H1 (cell line): ENCODE results near the gene NFATC1. TPM values are rescaled to one million over a fixed set of nuclear protein-coding genes. Genes with fewer than 3 reads are reported as not detected.

ENCODE experiments used
- EGR1 ChIP-seq: IDR thresholded peaks from 2 replicates; pipeline ENCODE4 v1.6.1; 2011; ENCODE audit warnings: low read depth, low read length, borderline replicate concordance
- EP300 ChIP-seq, 2 experiments: IDR thresholded peaks; 1 replicate in 1 of 2; 2 replicates in 1 of 2; pipeline ENCODE4 v1.6.1; 2011 to 2012; ENCODE audit warnings: low read depth in 2 of 2, low read length in 2 of 2, mild to moderate bottlenecking in 2 of 2, borderline replicate concordance in 1 of 2, inconsistent platforms in 1 of 2, moderate library complexity in 1 of 2
- GABPA ChIP-seq: IDR thresholded peaks from 2 replicates; pipeline ENCODE4 v1.6.1; 2011; ENCODE audit warnings: mild to moderate bottlenecking, low read length, moderate library complexity, borderline replicate concordance; ENCODE audit not compliant: insufficient read depth
- POLR2A ChIP-seq, 2 experiments: IDR thresholded peaks; 1 replicate in 1 of 2; 2 replicates in 1 of 2; pipeline ENCODE4 v1.6.1; 2011; ENCODE audit warnings: low read depth in 2 of 2, low read length in 2 of 2, mild to moderate bottlenecking in 2 of 2; ENCODE audit errors: control extremely low read depth in 1 of 2
- POU5F1 ChIP-seq: IDR thresholded peaks from 2 replicates; pipeline ENCODE4 v1.6.1; 2011; ENCODE audit warnings: low read depth, mild to moderate bottlenecking, low read length, moderate library complexity
- SIRT6 ChIP-seq: IDR thresholded peaks from one replicate; pipeline ENCODE4 v1.7.1; 2012; ENCODE audit warnings: low read length, inconsistent platforms
- SP4 ChIP-seq: IDR thresholded peaks from 2 replicates; pipeline ENCODE4 v1.6.1; 2012; ENCODE audit warnings: low read length, inconsistent platforms
- SRF ChIP-seq: IDR thresholded peaks from 2 replicates; pipeline ENCODE4 v1.6.1; 2011; ENCODE audit warnings: mild to moderate bottlenecking, low read depth, low read length, moderate library complexity
- YY1 ChIP-seq: IDR thresholded peaks from 2 replicates; pipeline ENCODE4 v1.6.1; 2011; ENCODE audit warnings: low read depth, mild to moderate bottlenecking, low read length
- polyA plus RNA-seq, 7 experiments: library from polyadenylated mRNA; depleted of rRNA in 3 of 7; stranded (reverse) in 5 of 7; unstranded in 2 of 7; fragments of >200 nt in 5 of 7; fragments of 200-250 nt in 2 of 7; gene quantifications; 1 replicate in 5 of 7; 2 replicates in 1 of 7; 4 replicates in 1 of 7; pipeline versions ENCODE4 v1.2.1 to v1.2.3, GENCODE V29; 2011 to 2013; ENCODE audit warnings: missing spikeins in 2 of 7, mixed read lengths in 2 of 7
- total RNA-seq: library from RNA; stranded (reverse); fragmentation: NEBNext Ultra II Directional; extraction: Animal tissue kit (Norgen Biotek cat#: 25700); gene quantifications from 2 replicates; pipeline ENCODE4 v1.2.1, GENCODE V29; 2021

NFATC1 gene
- total and polyA plus RNA-seq, 2 of the 8 experiments (the other 6 are each of a cell fraction or from before 2014, with no cell fraction given) = 2.0 to 6.6 TPM

DNA sequence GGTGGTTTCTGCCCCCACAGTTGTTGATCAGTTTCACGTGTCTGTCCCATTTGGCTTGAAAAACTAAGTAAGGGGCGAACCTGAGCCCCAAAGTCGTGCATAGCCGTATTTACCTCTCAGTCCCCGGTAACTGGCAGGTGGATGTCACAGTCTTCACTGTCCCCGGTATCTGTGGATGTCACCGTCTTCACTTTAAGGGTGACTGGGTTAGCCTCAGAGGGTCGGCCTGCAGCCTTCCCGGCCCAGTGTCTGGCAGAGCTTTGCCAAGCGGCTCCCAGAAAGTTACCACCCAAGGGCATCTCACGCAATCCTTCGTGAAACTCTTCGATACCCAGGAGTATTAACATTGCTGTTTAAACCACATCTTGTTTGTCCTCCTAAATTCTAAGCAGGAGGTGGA is 158.6 kb downstream of the NFATC1 start (continued):
- TF ChIP-seq EP300 (IDR thresholded peaks at IDR 0.05; ENCODE audit: borderline replicate concordance in 1 of 2, low read depth in 2 of 2, low read length in 2 of 2) = no peak
- no peak for TF ChIP-seq GABPA
- TF ChIP-seq SRF = no peak
- no peak for TF ChIP-seq SP4
- no peak for TF ChIP-seq SIRT6
- no peak for TF ChIP-seq YY1
- TF ChIP-seq POLR2A (IDR thresholded peaks at IDR 0.05; ENCODE audit: control extremely low read depth in 1 of 2, low read depth in 2 of 2, low read length in 2 of 2) = no peak
- TF ChIP-seq POU5F1 = no peak
- TF ChIP-seq EGR1 = no peak
- TF ChIP-seq, all 59 proteins: peak for 0
